OCI-LY3 (cell line): Measurements from ENCODE around the gene FHOD3.

Source experiments
- H2AFZ ChIP-seq: fragments of 200-600, 300-600 bp; shearing (Covaris generic); 2 replicates; pipeline ENCODE4 v1.6.0; 2014; ENCODE audit warnings: antibody characterized with exemption, low read depth, low read length
- H3K27ac ChIP-seq: fragments of 200-600, 300-600 bp; sonication (generic); 2 replicates; pipeline ENCODE4 v1.5.1; 2014; ENCODE audit warnings: mild to moderate bottlenecking, low read length, moderate library complexity, mixed read lengths
- H3K27me3 ChIP-seq: fragments of 200-600, 300-600 bp; sonication (generic); 2 replicates; pipeline ENCODE4 v1.6.1; 2014; ENCODE audit warnings: low read depth, low read length, mixed read lengths
- H3K36me3 ChIP-seq: fragments of 200-600, 300-600 bp; sonication (generic); replicated peaks from 2 replicates; pipeline ENCODE3; 2014; ENCODE audit warnings: low read depth, low read length, mixed read lengths
- H3K4me1 ChIP-seq: fragments of 300-600, 200-600 bp; sonication (generic); 2 replicates; pipeline ENCODE4 v1.6.1; 2014; ENCODE audit warnings: low read length, mixed read lengths
- H3K4me2 ChIP-seq: fragments of 200-600, 300-600 bp; sonication (generic); 2 replicates; pipeline ENCODE4 v1.6.1; 2014; ENCODE audit warnings: low read length, mixed read lengths
- H3K4me3 ChIP-seq: fragments of 300-600, 200-600 bp; sonication (generic); 2 replicates; pipeline ENCODE4 v1.5.1; 2014; ENCODE audit warnings: antibody characterized with exemption, mild to moderate bottlenecking, low read length, moderate library complexity
- H3K79me2 ChIP-seq: fragments of 300-600, 200-600 bp; shearing (Covaris generic); 2 replicates; pipeline ENCODE4 v1.6.1; 2014; ENCODE audit warnings: mild to moderate bottlenecking, low read length, mixed read lengths
- H3K9ac ChIP-seq: fragments of 300-600, 200-600 bp; shearing (Covaris generic); 2 replicates; pipeline ENCODE4 v1.6.0; 2014; ENCODE audit warnings: mild to moderate bottlenecking, low read length, moderate library complexity
- H3K9me3 ChIP-seq: fragments of 200-600, 300-600 bp; shearing (Covaris generic); 2 replicates; pipeline ENCODE4 v1.6.1; 2014; ENCODE audit warnings: low read length, mixed read lengths; ENCODE audit not compliant: insufficient read depth
- H4K20me1 ChIP-seq: fragments of 200-600, 300-600 bp; sonication (generic); 2 replicates; pipeline ENCODE4 v1.6.1; 2016; ENCODE audit warnings: low read length, mixed read lengths; ENCODE audit not compliant: insufficient read depth
- EZH2phosphoT487 ChIP-seq: fragments of 200-600 bp; shearing (Covaris generic); IDR thresholded peaks from 2 replicates; pipeline ENCODE4 v1.6.1; 2018; ENCODE audit warnings: antibody characterized with exemption, mixed run types, low read depth
- TF ChIP-seq, protein P1 (sequence below): fragments of 200-600, 300-600 bp; sonication (generic); IDR thresholded peaks from 2 replicates; pipeline ENCODE4 v1.5.1; 2014; ENCODE audit warnings: antibody characterized with exemption, low read length, low read depth

The FHOD3 gene

DNA sequence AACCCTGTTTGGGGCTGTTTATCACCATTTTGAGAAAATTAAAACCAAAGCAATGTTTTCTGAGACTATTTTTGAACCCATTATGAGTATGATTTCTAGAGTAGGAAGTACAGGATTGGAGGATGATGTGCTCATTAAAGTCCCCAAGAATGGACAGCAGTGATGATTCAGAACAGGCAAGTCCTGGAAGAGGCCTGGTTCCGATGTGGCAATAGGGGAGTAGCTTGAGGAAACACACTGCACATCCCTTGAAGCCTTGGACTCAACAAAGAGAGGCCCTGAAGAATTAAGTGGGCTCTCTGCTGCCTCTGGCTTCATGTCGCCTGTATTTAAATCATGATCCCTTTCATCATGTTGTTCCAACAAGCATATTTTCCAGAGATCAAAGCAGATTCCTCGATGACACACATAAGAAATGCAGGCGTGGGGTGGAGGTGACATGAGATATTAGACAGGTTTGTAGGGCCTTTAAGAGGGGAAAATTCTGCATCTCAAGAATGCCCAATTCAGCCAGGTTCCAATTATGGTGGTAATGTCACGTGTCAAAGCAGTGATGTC lies 242.2 kb downstream of the FHOD3 start:
- Histone ChIP-seq H3K9ac (no peak overlapping the region), H3K79me2 (no peaks in the 10 kb centered on the region), H3K27ac (no peak overlapping the region), H3K36me3 (no peaks in the 10 kb centered on the region), H3K4me1 (no peaks in the 10 kb centered on the region), H3K4me2 (no peak overlapping the region), H2AFZ (no peak overlapping the region), H3K9me3 (no peaks in the 10 kb centered on the region), H3K4me3 (no peak overlapping the region), H3K27me3 (no peaks in the 10 kb centered on the region), H4K20me1 (no peaks in the 10 kb centered on the region)
- TF ChIP-seq, protein P1, sequence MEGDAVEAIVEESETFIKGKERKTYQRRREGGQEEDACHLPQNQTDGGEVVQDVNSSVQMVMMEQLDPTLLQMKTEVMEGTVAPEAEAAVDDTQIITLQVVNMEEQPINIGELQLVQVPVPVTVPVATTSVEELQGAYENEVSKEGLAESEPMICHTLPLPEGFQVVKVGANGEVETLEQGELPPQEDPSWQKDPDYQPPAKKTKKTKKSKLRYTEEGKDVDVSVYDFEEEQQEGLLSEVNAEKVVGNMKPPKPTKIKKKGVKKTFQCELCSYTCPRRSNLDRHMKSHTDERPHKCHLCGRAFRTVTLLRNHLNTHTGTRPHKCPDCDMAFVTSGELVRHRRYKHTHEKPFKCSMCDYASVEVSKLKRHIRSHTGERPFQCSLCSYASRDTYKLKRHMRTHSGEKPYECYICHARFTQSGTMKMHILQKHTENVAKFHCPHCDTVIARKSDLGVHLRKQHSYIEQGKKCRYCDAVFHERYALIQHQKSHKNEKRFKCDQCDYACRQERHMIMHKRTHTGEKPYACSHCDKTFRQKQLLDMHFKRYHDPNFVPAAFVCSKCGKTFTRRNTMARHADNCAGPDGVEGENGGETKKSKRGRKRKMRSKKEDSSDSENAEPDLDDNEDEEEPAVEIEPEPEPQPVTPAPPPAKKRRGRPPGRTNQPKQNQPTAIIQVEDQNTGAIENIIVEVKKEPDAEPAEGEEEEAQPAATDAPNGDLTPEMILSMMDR, result no peak
- no peak for TF ChIP-seq EZH2phosphoT487

DNA sequence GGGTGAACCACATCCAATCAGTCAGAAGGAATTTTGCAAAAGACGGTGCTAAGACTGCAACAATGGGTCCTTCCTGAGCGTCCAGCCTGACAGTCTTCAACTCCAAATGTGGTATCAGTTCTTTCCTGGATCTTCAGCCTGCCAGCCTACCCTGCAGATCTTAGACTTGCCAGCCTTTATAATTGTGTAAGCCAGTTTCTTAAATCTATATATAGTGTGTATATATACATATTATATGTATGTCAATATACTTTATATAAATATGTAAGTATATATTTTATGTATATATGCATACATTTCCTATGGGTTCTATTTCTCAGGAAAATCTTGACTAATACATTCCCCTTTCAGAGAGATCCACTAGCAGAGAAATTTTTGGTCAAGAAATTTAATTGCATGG lies 245.5 kb downstream of the FHOD3 start:
- TF ChIP-seq, protein P1, result no peak
- TF ChIP-seq EZH2phosphoT487, result no peak
- no peak overlapping the region for H3K9ac ChIP-seq

DNA sequence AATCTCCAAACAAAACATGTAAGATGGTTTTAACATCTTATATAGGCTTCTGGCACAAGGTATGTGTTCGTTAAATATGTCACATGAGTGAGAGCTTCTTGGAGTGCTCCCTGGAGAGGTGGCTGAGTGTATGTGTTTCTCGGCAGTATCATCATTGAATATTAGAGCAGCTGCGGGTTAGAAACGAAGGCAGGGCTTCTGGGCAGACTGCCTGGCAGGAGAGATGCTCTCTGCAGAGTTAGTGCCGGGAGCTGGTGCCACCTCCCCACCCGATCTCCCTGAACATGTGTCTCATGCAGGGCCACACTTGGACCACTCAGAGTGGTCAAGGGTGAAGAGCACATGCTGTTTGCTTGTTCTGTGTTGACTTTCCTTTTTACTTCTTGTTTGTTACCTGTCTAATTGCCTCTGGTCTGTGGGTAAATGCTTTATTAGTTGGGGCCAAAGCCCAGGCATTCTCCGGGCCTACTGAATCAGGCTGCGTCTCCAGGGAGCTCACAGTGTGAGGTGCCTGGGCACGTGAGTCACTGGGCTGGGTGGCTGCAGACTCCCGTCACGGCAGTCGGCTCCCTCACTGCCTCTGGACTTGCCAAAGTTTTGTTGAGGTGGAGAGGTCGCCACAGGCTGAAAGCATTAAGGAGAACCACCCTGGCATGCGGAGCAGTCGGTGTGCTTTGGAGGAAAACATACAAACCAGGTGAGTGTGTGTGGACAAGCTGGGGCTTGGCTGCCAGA lies 246.6 kb downstream of the FHOD3 start:
- no peak overlapping the region for H3K4me2 ChIP-seq
- H3K27me3 ChIP-seq, result no peaks in the 10 kb centered on the region
- no peaks in the 10 kb centered on the region for H4K20me1 ChIP-seq
- no peak overlapping the region for H3K27ac ChIP-seq
- H3K4me3 ChIP-seq, result no peak overlapping the region
- no peak overlapping the region for H3K9ac ChIP-seq
- no peaks in the 10 kb centered on the region for H3K79me2 ChIP-seq
- TF ChIP-seq EZH2phosphoT487, result no peak
- TF ChIP-seq, protein P1, result no peak
- no peak overlapping the region for H2AFZ ChIP-seq
- H3K9me3 ChIP-seq, result no peaks in the 10 kb centered on the region
- peaks cover 10% of the 10 kb centered on the region for H3K4me1 ChIP-seq
- H3K36me3 ChIP-seq, result no peaks in the 10 kb centered on the region

More for the DNA sequence above, 245.5 kb downstream of the FHOD3 start:
- H3K27me3 ChIP-seq, result no peaks in the 10 kb centered on the region
- H3K9me3 ChIP-seq, result no peaks in the 10 kb centered on the region
- H3K36me3 ChIP-seq, result no peaks in the 10 kb centered on the region
- no peak overlapping the region for H3K4me2 ChIP-seq
- no peaks in the 10 kb centered on the region for H4K20me1 ChIP-seq
- no peak overlapping the region for H3K27ac ChIP-seq
- H3K4me1 ChIP-seq, result peaks cover 10% of the 10 kb centered on the region
- no peaks in the 10 kb centered on the region for H3K79me2 ChIP-seq
- H2AFZ ChIP-seq, result no peak overlapping the region
- H3K4me3 ChIP-seq, result no peak overlapping the region

DNA sequence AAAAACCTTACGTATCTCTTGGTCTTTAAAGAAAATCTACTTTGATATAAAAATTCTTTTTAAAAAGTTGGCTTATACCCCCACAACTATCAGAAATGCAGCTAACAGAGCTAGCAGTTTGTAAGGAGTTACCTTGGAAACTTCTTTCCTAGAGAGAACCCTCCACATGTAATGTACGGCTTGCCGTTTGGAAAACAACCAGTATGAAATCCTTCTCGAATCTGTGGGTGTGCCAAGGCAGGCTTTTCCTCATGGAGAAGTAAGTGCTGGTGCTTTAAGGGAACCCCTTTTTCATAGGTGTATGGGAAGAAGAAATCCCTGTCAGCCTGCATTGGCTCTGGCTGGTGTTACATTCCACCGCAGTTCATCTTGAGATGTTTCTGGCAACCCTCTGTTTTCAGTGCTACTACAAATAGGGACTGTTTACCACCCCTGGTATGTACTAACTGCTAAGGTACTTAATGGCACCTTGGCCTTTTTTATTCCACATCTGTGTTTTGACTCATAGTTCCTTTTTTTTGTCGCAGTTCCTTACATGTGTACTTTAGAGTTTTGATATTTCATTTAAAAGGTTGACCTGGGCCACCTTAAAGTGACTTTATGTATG lies 248.4 kb downstream of the FHOD3 start:
- Histone ChIP-seq H3K9ac (no peak overlapping the region), H3K4me1 (peaks cover 10% of the 10 kb centered on the region), H4K20me1 (no peaks in the 10 kb centered on the region), H3K27ac (no peak overlapping the region), H3K4me2 (peak overlapping the region; percentile 1; the same call in 1 of the 2 replicates), H3K36me3 (no peaks in the 10 kb centered on the region), H2AFZ (no peak overlapping the region), H3K9me3 (no peaks in the 10 kb centered on the region), H3K79me2 (no peaks in the 10 kb centered on the region), H3K4me3 (no peak overlapping the region), H3K27me3 (no peaks in the 10 kb centered on the region)
- TF ChIP-seq EZH2phosphoT487, result no peak
- TF ChIP-seq, protein P1, result no peak
